HT-29 (cell line): ENCODE data around the gene SPEM2. TPM values are rescaled to one million over a fixed set of nuclear protein-coding genes. Genes with fewer than 3 reads are reported as not detected.

Experiments used
- DNase-seq: peaks from one replicate; pipeline ENCODE4 v3.0.0-alpha.2; 2015; ENCODE audit warnings: low spot score
- total RNA-seq: library from RNA; depleted of rRNA; stranded (reverse); fragments of >200 nt; shearing (Covaris generic); gene quantifications from 2 replicates; pipeline ENCODE4 v1.2.3, GENCODE V29; 2014

Gene SPEM2
- total RNA-seq, 1 experiment from 2014 or later, result not detected

DNA sequence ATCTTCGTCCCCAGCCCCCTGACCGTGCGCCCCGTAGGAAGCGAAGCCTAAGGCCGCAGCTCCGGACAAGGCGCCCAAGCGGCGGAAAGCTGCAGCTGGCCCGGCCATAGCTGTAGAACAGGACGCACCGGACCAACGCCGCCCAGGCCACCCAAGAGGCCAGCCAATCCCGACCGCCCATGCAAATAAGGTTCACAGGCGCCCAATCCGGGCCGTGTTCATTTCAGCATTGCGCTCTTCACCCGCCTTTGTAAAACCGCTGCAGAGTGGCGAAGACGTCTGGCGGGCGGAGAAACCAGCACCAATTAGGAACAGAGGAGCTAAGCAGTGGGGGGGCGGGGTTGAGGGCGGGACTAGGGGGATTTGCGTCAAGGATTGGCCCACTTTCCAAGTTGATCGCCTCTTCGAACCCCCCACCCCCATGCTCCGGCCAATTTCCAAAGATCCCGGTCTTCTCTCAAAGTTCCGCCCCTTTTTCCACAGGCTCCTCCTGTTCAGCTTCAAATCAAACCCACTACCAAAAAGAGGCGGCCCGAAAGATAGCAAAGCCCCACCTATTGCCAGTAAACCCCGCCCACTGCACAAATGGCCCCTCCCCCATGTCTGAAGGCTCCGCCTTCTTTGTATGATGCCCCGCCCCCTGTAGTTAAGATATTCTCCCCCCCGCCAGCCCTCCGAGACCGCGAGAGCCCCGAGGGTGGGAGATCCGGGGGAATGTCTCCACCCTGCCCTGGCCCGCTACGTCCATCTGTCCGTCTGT lies 21.3 kb upstream of the SPEM2 start, which contains the start of gene TMEM256:
Gene TMEM256, minus strand, starts transcription at position 121 of the 760 bp plus-strand sequence. Its CDS starts 13 bp downstream, at position 108.
- peak; percentile 95 for DNase-seq

DNA sequence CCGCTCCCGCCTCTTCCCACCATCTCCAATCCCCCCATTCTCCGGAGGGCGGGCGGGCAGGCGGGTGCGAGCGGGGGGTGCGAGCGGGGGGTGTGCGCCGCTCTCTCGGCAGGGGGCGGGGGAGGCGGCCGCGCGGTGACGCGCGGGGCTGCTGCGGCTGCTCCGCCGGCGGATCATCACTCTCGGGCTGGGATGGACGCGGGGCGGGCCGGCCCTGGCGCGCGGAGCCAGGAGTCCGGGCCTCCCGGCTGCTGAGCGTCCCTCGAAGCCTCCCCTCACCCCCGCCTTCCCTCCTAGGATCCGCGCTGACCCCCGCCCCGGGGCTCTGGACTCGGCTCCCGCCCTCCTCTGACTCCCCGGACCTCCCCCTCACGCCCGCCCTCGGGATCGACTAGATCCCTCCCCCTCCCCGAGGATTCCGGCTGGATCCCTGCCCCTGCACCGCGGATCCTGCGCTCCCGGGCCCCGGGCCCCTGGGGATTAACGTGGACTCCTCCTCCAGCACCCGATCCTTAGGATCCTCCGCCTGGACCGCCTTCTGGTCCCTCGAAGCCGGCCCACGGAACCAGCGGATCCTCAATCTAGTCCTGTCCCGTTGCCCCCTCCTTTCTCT lies 20.6 kb upstream of the SPEM2 start:
- DNase-seq, result no peak

DNA sequence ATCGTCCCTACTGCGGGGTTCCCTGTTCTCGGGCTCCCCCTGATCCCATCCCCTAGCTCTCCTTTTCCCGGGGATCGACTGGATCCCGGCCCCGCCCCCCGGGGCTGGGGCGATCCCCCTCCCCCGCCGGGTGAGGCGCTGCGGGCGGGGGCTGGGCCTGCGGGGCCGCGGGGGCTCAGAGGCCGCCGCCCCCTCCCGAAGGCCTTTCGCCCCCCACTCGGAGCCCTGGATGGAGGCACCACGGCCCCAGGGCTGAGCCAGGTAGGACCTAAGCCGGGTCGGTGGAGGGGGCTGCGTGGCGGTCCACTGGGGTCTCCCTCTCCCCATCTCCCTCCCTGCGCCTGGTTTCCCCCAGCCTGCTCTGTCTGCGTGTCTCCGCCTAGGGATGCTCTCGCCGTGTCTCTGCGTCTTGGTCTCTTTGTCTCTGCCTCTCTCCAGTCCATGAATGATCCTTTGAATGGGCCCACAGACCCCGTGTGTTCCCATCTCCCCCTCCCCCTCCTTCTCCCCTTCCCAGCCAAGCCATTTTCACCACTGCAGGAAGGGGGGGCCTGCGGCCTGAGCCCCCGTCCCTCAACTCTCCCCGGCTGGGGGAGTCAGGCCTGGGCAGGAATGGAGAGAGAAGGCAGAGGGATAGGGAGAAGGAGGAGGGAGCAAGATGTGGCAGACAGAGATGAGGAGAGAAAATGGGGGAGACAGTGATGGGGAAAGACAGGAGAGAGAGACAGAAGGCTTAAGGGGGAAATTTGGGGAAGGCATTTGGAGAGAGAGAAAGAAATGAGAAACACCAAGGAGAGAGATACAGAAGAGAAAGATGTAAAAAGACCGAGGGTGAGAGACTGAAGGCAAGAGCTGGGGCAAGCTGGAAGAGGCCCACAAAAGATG lies 19.8 kb upstream of the SPEM2 start:
- DNase-seq, result no peak

DNA sequence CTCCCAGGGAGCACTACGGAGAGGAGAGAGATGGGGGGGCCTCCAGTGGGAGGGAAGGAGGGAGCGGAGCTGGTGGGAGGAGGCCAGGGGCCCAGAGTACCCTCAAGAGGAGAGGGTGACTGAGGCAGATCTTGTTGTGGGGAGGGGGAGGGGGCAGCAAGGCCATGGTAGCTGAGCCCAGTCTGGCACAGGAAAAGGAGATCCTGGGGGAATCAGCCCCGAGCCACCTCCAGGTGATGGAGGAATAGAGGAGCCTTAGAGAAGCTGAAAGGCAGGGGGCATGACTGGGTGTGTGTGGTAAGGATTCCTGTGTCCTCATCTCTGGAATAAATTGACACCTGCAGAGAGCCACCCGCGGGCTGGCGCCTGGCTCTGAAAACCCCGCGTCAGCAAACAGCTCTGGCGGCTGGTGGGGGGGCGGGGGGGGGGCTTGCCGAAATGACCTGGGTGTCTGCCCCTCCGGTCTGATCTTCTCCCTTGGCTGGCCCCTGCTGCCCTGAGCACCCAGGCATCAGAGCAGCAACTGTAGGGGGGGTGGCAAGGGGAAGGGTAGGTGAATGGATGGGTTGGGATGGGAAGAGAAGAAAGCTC lies 19.1 kb upstream of the SPEM2 start:
- DNase-seq, result no peak

DNA sequence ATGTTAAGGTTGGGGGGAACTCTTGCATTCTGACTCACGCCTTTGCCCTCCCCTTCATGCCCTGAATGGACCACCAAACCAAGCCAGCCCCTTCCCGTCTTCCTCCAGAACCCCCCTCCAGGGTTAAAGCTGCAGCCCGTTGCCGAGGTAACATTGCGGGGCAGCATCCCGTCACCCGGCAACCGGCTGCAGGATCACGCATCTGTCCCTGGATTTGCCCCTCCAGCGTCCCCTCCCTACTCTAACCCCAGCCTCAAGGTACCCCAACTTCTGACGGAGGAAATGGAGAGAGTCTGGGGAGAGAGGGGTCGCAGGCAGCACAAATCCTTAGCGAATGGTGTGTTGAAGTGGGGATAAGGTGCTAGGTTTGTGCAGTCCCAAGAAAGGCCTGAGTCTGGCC lies 18.3 kb upstream of the SPEM2 start:
- DNase-seq, result no peak

DNA sequence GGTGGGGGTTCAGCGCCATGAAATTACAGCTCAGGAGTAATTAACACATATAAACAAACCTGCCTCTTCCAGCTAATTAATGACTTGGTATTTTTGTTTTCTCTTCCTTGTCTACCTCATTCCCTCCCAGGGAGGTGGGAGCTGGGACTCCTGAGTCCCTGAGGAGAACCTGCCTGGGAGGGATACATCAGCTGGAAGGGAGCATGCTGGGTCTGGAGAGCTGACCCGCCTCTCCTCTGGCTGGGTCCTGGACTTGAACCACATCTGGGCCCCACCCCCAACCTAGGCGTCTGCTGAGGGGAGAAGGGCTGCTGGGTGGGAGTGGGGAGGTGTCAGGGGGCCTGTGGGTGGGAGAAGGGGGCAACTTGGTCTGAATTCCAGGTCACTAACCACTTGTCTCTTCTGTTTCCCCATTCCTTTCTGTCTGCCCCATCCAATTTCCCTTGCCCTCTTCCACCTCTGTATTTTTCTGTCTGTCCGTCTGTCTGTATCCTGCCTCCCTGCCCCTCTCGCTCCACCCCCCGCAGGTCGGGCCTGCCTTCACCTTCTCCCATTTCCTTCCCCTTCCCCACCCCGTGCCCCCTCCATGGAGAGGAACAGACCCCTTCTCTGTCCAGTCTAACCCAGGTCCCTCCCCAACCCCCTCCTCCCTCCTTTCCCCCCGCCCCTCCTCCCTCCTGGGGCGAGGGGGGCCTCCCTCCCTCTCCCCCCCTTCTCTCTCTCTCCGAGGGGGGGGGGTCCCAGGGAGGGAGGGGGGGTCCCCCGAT lies 17.7 kb upstream of the SPEM2 start, which contains the start of gene NLGN2:
Gene NLGN2, plus strand, starts transcription at position 361 of the 767 bp plus-strand sequence. CDS start 411 bp downstream, outside the sequence.
- no peak for DNase-seq

DNA sequence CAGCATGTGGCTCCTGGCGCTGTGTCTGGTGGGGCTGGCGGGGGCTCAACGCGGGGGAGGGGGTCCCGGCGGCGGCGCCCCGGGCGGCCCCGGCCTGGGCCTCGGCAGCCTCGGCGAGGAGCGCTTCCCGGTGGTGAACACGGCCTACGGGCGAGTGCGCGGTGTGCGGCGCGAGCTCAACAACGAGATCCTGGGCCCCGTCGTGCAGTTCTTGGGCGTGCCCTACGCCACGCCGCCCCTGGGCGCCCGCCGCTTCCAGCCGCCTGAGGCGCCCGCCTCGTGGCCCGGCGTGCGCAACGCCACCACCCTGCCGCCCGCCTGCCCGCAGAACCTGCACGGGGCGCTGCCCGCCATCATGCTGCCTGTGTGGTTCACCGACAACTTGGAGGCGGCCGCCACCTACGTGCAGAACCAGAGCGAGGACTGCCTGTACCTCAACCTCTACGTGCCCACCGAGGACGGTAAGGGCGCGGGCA lies 17.1 kb upstream of the SPEM2 start:
- DNase-seq, result no peak

DNA sequence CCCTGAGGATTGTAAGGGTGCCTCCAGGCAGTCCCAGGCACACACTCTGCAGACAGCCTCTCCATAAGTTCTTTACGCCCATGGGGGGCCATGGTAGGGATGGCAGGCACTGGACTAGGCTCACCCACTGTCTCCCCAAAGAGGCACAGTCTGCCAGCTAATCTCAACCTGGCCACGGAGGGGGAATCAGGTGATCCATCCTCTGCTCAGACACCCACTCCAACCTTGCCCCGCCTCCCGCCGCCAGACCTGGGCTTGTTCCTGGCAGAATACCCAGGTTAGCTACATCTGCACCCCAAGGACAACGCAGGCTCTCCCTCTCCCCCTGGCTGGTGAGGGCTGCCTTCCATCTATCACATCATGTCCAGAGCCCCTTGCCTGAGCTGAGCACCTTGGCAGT lies 16.6 kb upstream of the SPEM2 start:
- no peak for DNase-seq

DNA sequence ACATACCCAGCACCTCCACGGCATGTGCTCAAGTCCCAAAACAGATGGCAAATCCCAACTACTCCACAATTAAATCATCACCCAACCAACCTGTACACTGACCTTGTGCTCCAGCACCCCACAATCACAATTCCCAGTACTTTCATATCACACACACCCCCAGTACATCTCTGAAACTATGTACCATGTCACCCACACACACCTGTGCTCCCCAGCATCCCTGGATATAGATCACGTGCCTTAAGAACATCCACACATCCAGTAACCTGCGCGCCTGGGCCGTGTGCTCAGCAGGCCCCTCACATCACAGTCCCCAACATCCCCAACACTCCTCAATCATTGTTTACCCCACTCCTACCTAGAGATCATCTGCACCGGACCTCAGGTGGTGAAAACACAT lies 15.7 kb upstream of the SPEM2 start:
- DNase-seq, result no peak

DNA sequence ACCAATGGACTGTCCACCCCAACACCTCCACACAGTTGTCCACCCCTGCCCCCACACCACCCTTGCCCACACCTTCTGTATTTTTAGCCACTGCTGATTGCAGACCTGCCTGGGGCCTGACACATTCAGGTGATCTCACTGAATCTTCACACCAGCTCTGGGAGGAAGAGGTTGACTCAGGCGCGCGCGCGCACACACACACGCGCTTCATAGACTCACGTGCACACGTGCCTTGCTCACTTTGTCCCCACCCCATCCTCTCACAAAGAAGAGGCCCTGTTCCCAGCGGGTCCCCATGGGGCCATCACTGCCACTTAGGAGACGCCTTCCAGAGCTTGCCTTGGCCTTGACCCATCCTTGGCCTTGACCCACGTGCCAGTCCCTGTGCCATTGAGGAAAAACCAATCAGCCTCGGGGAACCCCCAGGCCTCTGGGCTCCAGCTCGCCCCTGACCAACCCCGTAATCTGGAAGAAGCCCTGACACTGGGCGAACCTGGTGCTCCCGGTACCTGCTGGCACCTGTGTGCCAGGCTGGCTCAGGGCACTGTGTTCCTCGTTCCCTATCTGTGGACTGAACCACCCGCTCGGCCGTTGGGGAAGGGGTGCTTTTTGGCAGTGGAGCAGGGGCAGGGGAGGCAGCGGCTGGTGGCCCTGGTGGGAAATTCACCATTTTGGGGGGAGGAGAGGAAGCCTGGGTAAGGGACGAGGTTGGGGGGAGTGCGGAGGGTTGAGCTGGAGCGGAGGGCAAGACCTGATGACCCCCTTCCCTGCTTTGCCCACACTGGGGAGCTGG lies 14.6 kb upstream of the SPEM2 start:
- DNase-seq, result no peak

DNA sequence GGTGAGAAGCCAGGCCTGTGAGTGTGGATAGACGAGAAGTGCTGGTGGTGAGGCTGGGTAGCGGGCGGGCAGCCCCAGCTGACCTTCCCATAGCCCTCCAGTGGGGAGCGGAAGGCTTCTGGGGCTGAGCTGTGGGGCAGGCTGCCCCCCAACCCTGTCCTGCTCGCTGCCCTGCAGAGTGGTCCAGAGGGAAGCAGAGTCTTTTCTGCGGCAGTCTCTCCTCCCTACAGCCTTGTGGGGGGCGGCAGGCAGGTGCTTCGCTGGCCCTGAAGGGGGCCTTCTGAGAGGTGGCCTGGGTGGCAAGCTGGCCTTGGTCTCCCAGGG lies 14.0 kb upstream of the SPEM2 start:
- no peak for DNase-seq

DNA sequence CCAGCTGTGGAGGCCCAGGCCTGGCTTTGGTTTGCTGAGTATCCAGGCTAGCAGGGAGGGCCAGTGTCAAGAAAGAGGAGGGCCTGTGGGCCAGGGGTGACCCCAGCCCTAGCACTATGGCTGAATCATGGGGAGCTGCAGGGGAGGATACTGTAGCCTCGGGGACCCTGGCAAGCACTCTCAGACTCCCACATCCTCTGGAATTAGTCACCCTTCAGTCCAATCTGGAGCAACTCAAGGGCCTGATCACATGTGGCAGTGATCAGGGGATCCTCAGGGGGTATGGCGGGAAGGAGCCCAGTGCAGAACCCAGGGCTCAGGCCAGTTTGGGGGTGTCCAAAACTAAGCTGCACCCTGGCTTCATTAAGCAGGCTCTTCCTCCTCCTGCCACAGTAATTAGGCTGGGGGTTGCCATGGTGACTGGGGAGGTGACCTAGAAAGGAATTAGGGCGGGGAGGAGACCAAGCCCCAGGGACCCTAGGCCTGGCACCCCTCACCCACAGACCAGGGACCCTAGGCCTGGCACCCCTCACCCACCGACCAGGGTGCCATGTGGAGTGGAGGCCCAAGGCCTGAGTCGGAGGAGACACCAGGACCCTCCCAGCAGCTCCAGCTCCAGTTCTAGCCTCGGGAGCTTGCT lies 11.9 kb upstream of the SPEM2 start:
- DNase-seq, result no peak

DNA sequence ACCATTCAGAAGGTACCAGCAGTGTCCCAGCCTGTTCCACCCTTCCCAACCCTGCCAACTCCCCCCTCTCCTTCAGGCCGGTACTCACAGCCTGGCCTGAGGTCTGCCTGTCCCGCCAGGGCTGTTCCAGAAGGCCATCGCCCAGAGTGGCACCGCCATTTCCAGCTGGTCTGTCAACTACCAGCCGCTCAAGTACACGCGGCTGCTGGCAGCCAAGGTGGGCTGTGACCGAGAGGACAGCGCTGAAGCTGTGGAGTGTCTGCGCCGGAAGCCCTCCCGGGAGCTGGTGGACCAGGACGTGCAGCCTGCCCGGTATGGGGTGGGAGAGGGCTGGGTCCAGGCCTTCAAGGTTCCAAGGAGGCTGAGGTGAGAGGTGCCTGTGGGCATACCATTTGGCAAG lies 10.6 kb upstream of the SPEM2 start:
- DNase-seq, result no peak

DNA sequence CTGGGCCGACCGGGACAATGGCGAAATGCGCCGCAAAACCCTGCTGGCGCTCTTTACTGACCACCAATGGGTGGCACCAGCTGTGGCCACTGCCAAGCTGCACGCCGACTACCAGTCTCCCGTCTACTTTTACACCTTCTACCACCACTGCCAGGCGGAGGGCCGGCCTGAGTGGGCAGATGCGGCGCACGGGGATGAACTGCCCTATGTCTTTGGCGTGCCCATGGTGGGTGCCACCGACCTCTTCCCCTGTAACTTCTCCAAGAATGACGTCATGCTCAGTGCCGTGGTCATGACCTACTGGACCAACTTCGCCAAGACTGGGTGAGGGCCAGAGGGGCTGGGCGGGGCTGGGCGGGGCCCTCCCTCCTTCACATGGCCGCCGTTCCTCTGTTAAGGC lies 9.6 kb upstream of the SPEM2 start:
- DNase-seq, result no peak

DNA sequence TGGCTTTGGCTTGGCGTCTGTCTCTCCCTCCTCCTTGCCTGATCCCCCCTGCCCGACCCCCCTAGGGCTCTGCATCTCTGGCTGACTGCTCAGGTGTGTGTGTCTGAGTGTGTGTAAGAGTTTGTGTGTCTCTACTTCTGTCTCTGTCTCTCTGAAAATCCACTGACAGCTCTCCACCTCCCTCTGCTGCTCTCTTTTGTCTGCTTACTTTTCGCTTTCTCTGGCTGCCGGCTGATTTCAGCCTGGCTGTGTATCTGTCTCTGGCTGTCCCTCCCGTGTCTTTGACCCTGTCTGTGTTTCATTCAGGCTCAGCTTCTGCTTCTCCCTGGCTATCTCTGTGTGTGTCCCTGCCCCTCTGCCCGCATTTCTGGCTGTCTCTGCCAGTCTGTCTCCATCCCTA lies 9.1 kb upstream of the SPEM2 start:
- DNase-seq, result no peak

DNA sequence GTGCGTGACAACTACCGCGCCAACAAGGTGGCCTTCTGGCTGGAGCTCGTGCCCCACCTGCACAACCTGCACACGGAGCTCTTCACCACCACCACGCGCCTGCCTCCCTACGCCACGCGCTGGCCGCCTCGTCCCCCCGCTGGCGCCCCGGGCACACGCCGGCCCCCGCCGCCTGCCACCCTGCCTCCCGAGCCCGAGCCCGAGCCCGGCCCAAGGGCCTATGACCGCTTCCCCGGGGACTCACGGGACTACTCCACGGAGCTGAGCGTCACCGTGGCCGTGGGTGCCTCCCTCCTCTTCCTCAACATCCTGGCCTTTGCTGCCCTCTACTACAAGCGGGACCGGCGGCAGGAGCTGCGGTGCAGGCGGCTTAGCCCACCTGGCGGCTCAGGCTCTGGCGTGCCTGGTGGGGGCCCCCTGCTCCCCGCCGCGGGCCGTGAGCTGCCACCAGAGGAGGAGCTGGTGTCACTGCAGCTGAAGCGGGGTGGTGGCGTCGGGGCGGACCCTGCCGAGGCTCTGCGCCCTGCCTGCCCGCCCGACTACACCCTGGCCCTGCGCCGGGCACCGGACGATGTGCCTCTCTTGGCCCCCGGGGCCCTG lies 8.3 kb upstream of the SPEM2 start:
- no peak for DNase-seq

DNA sequence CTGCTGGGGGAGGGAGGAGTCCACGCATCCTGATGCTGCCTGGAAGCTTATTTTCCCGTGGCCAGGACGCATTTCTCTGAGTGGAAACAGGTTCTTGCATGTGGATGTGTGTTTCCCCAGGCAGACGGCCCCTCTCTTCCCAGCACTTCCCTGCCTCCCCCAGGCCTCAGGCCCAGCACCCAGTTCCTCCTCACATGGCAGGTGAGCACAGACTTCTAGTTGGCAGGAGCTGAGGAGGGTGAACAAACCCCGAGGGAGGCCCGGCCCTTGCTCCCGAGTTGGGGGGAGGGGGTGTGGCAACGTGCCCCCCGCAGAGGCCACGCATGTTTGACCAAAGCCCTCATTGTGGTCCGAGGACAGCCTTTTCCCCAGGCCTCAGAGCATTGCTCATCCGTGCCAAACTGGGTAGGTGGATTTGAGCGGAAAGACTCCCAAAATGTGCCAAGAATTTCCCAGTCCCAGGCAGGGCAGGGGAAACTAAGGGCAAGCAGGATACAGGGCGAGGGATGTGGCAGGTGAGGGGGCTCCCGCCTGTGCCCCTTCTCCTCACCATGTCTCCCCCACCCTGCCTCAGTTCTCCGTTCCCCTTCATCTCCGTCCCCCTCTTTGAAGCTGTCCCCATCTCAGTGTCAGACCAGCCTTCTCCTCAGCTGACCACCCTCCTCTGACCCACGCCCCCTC lies 6.8 kb upstream of the SPEM2 start:
- DNase-seq, result no peak

DNA sequence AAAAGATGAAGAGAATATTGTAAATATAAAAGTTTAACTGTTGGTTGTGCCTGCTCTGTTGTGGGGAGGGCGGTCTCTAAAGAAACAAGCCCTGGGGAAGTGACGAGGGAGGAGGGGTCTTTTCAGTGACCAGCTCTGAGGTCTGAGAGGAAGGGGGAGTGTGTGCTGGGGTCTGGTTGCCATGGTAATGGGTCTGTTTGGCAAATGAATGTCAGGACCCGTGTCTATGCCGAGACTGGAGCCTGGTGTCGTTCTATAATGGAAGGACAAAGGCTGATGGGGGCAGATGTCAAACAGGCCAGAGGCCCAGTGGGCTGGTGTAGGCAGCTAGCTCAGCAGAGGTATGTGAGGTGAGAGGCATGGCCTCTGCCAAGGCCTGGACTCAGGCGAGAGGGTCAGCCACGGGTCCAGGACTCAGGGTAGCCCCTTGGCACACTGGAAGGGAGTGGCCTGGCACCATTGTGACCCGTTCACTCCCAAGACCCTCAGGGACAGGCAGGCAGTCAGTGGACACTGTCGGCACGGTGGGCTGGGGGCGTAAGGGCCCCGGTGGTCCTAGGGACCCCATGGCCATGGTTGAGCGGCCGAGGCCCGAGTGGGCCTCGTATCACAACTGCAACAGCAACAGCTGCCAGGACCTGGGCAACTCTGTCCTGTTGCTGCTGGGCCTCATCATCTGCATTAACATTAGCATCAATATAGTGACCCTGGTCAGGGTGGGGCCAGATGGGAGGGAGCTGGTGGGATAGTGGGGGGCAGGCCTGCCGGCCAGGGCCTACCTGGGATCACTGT lies 5.4 kb upstream of the SPEM2 start, which contains the start of gene SPEM1:
Gene SPEM1, plus strand, starts transcription at position 506 of the 792 bp plus-strand sequence. Its CDS starts 61 bp downstream, at position 567.
- DNase-seq, result no peak
